Measurements from ENCODE around the gene LHFPL6.

- TF ChIP-seq GATA3 (IDR thresholded peaks at IDR 0.05; ENCODE audit: low read depth, low read length) (no peak), GATA2 (IDR thresholded peaks at IDR 0.05; ENCODE audit: low read depth, low read length) (no peak)
Measured at GRCh38 chr13:39528661-39528980, 74.4 kb downstream of the LHFPL6 start.
